GM10266 (cell line): ENCODE results near the gene MYOCOS.

Experiments
- DNase-seq: peaks from one replicate; pipeline ENCODE4 v3.0.0; 2012; ENCODE audit errors: extremely low spot score
- TF ChIP-seq, protein P1 (sequence below): IDR thresholded peaks from 2 replicates; pipeline ENCODE4 v1.5.1; 2012; ENCODE audit warnings: mild to moderate bottlenecking, low read depth; ENCODE audit not compliant: control insufficient read depth, insufficient read depth; ENCODE audit errors: missing control alignments

Gene MYOCOS

DNA sequence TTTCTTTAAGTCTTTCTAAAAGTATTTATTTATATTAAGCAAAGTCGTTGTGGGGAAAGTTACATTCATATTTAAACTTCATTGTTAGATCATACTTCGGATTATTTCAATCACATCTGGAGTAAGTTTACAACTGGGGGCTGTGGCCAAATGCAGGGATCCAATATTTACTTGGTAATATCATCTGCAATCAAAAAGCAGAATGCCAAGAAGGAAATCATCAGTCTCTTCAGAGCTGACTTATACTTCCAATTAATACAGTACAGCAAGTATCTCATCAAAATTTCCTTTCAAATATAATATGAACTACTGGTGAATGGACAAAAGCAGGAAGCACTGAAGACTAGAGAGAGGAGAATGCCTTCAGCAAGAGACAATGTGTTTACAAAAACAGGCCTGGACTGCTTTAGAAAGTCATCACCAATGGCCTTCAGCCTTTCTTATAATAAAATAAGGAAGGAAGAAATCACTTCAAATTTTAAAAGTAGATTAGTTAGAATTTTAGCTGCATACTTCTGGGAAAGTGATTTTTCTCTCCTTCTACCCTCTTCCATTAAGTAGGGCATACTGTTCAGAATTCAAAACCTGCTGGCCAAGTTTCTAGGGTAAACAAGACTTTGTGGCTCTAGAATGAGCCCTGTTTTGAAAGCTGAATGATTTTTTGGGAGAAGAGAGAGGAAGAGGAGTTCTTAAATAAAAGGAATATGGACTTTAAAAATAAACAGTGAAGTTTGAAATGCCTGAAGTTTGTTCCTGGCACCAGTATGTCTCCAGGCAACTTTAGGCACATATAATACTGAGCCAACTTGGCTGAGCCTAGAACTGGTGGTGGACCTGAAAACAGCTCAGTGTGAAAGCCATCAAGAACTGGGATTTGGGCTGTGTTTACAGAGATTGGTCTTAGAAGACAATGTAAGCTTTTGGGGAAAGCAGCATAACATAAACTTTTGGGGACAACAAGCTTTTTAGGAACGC, 52.7 kb downstream of the MYOCOS start:
- no peak for DNase-seq
- TF ChIP-seq, protein P1, sequence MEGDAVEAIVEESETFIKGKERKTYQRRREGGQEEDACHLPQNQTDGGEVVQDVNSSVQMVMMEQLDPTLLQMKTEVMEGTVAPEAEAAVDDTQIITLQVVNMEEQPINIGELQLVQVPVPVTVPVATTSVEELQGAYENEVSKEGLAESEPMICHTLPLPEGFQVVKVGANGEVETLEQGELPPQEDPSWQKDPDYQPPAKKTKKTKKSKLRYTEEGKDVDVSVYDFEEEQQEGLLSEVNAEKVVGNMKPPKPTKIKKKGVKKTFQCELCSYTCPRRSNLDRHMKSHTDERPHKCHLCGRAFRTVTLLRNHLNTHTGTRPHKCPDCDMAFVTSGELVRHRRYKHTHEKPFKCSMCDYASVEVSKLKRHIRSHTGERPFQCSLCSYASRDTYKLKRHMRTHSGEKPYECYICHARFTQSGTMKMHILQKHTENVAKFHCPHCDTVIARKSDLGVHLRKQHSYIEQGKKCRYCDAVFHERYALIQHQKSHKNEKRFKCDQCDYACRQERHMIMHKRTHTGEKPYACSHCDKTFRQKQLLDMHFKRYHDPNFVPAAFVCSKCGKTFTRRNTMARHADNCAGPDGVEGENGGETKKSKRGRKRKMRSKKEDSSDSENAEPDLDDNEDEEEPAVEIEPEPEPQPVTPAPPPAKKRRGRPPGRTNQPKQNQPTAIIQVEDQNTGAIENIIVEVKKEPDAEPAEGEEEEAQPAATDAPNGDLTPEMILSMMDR = no peak
